Smooth muscle cell of the coronary artery (primary cell): Measurements from ENCODE around the gene MEF2C. TPM values are rescaled to one million over a fixed set of nuclear protein-coding genes. Genes with fewer than 3 reads are reported as not detected.

ENCODE experiments used
- total RNA-seq: library from RNA; depleted of rRNA; stranded (reverse); fragments of >200 nt; gene quantifications from 2 replicates; pipeline ENCODE4 v1.2.3, GENCODE V29; 2014; ENCODE audit warnings: low replicate concordance

Gene MEF2C
- 27.2 and 27.3 TPM in 2 replicates for total RNA-seq

GRCh38 chr5:88883059-88883835 lies at the start of gene MEF2C:
Gene MEF2C (minus strand): TSS chr5:88883184. CDS start chr5:88823788, 59,396 bp downstream.

